HG03378 (cell line): ENCODE data around the gene RNF227.
"Not testable (repeated sequence)": the region's sequence is repeated elsewhere in the genome, so short reads cannot be mapped to it uniquely, and the experiment has no call there.

Experiments used
- ATAC-seq: cut with Tn5 transposase; IDR thresholded peaks from one replicate; pipeline ENCODE4 v1.9.1; 2021; ENCODE audit warnings: mild to moderate bottlenecking, moderate library complexity; ENCODE audit not compliant: unreplicated experiment

The RNF227 gene

GRCh38 chr17:7864995-7865650 is 51.0 kb downstream of the RNF227 start:
- ATAC-seq, result no peak

DNA sequence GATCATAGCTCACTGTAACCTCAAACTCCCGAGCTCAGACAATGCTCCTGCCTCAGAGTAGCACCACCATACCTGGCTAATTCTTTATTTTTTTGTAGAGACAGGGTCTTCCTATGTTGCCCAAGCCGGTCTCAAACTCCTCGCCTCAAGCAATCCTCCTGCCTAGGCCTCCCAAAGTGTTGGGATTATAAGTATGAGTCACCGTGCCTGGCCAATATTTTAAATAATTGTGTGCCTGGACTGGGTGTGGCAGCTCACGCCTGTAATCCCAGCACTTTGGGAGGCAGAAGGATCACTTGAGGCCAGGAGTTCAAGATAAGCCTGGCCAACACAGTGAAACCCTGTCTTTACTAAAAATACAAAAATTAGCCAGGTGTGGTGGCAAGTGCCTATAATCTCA is 51.7 kb downstream of the RNF227 start:
- not testable (repeated sequence) for ATAC-seq
